DOHH2 (cell line): ENCODE measurements around the gene BCL11B.

Source experiments
- H3F3A ChIP-seq: fragments of 200-600 bp; sonication (generic), shearing (Covaris generic); 2 replicates; pipeline ENCODE4 v1.6.0; 2016; ENCODE audit warnings: antibody characterized with exemption, mild to moderate bottlenecking; ENCODE audit not compliant: control insufficient read depth, insufficient read depth
- H3K27ac ChIP-seq: fragments of 200-600 bp; sonication (generic); 2 replicates; pipeline ENCODE4 v1.5.1; 2014; ENCODE audit warnings: low read depth, mild to moderate bottlenecking, low read length, moderate library complexity
- H3K27me3 ChIP-seq: fragments of 200-600 bp; sonication (generic); 2 replicates; pipeline ENCODE4 v1.6.1; 2014; ENCODE audit warnings: mild to moderate bottlenecking, low read length, mixed read lengths; ENCODE audit not compliant: control insufficient read depth
- H3K36me3 ChIP-seq: fragments of 200-600 bp; sonication (generic); 2 replicates; pipeline ENCODE4 v1.6.1; 2014; ENCODE audit warnings: mild to moderate bottlenecking, low read length, moderate library complexity, mixed read lengths; ENCODE audit not compliant: control insufficient read depth
- H3K4me1 ChIP-seq: fragments of 200-600 bp; sonication (generic); 2 replicates; pipeline ENCODE4 v1.6.1; 2014; ENCODE audit warnings: mild to moderate bottlenecking, low read length, mixed read lengths; ENCODE audit not compliant: control insufficient read depth
- H3K4me2 ChIP-seq: fragments of 200-600 bp; sonication (generic); 2 replicates; pipeline ENCODE4 v1.6.0; 2014; ENCODE audit warnings: mild to moderate bottlenecking, low read length, moderate library complexity
- H3K4me3 ChIP-seq: fragments of 200-600 bp; sonication (generic); 2 replicates; pipeline ENCODE4 v1.5.1; 2014; ENCODE audit warnings: mild to moderate bottlenecking, low read length, mixed read lengths
- H3K79me2 ChIP-seq: fragments of 200-600 bp; sonication (generic); 2 replicates; pipeline ENCODE4 v1.6.1; 2014; ENCODE audit warnings: mild to moderate bottlenecking, low read length, mixed read lengths; ENCODE audit not compliant: control insufficient read depth
- H3K9me2 ChIP-seq: fragments of 200-600 bp; sonication (generic); replicated peaks from 2 replicates; pipeline ENCODE4 v1.6.1; 2014; ENCODE audit warnings: mild to moderate bottlenecking, low read length, mixed read lengths; ENCODE audit not compliant: control insufficient read depth
- H3K9me3 ChIP-seq: fragments of 200-600 bp; sonication (generic); 2 replicates; pipeline ENCODE4 v1.6.1; 2014; ENCODE audit warnings: antibody characterized with exemption, low read length, mixed read lengths; ENCODE audit not compliant: control insufficient read depth, insufficient read depth
- H4K20me1 ChIP-seq: fragments of 200-600 bp; sonication (generic); 2 replicates; pipeline ENCODE4 v1.6.0; 2014; ENCODE audit warnings: low read depth, mild to moderate bottlenecking, antibody characterized with exemption, low read length, moderate library complexity; ENCODE audit not compliant: control insufficient read depth, insufficient read depth
- CTCF ChIP-seq: fragments of 200-600 bp; sonication (generic); IDR thresholded peaks from one replicate; pipeline ENCODE4 v1.5.1; 2014; ENCODE audit warnings: antibody characterized with exemption, mild to moderate bottlenecking, low read depth, low read length; ENCODE audit not compliant: poor library complexity, severe bottlenecking
- EZH2phosphoT487 ChIP-seq: fragments of 200-600 bp; sonication (generic); IDR thresholded peaks from 2 replicates; pipeline ENCODE4 v1.6.1; 2017; ENCODE audit warnings: borderline replicate concordance, mild to moderate bottlenecking, antibody characterized with exemption, low read length, moderate library complexity, mixed read lengths

Gene BCL11B

DNA sequence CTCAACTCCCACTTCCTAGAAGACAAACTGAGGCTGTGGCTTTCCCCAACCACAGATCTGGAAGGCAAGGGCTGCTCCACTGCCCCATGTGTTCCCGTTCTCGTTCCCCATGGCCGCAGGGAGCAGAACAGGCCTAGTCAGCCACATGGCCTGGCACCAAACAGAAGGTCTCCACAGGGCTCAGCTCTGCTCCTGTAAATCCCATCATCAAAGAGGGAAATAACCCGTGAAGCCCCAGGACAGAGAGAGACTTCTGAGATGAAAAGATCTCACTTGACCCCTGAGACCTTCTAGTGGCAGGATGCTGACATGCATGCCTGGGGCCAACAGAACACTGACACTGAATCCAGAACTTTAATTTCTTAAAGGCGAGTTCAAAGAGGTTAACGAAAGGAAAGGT, 68.9 kb downstream of the BCL11B start:
- H3K36me3 ChIP-seq: no peaks in the 10 kb centered on the region
- H3K4me3 ChIP-seq: no peak overlapping the region
- H3K79me2 ChIP-seq: no peaks in the 10 kb centered on the region
- H4K20me1 ChIP-seq: no peaks in the 10 kb centered on the region
- H3F3A ChIP-seq: no peaks in the 10 kb centered on the region
- H3K9me3 ChIP-seq: no peaks in the 10 kb centered on the region
- H3K9me2 ChIP-seq: no peaks in the 10 kb centered on the region
- H3K4me2 ChIP-seq: no peak overlapping the region
- no peak overlapping the region for H3K27ac ChIP-seq
- H3K4me1 ChIP-seq: no peaks in the 10 kb centered on the region
- no peaks in the 10 kb centered on the region for H3K27me3 ChIP-seq
- TF ChIP-seq CTCF (no peak), EZH2phosphoT487 (no peak)

DNA sequence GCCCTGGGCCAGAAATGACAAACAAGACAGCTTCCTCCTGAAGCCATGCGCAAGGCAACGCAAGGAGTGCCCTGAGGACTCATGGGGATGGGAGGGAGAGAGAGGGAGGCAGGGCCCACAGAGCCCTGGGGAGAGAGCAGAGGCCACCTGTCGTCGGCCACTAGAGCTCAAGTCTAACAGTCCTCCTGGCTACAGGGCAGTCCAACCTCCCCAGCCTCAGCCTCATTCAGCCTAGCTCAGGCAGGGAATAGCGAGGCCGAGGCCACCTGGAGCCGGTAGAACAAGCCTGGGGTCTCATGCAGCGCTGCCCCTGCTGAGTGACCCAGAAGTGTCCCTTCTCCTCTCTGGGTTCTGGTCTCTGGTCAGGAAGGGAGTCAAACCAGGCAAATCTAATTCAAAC, 69.5 kb downstream of the BCL11B start:
- Histone ChIP-seq H3K9me2 (no peaks in the 10 kb centered on the region), H3K36me3 (no peaks in the 10 kb centered on the region), H3K4me3 (no peak overlapping the region), H3K4me1 (no peaks in the 10 kb centered on the region), H3K79me2 (no peaks in the 10 kb centered on the region), H3K27me3 (no peaks in the 10 kb centered on the region), H4K20me1 (no peaks in the 10 kb centered on the region), H3K4me2 (no peak overlapping the region), H3F3A (no peaks in the 10 kb centered on the region), H3K27ac (no peak overlapping the region), H3K9me3 (no peaks in the 10 kb centered on the region)
- TF ChIP-seq CTCF (no peak), EZH2phosphoT487 (no peak)

DNA sequence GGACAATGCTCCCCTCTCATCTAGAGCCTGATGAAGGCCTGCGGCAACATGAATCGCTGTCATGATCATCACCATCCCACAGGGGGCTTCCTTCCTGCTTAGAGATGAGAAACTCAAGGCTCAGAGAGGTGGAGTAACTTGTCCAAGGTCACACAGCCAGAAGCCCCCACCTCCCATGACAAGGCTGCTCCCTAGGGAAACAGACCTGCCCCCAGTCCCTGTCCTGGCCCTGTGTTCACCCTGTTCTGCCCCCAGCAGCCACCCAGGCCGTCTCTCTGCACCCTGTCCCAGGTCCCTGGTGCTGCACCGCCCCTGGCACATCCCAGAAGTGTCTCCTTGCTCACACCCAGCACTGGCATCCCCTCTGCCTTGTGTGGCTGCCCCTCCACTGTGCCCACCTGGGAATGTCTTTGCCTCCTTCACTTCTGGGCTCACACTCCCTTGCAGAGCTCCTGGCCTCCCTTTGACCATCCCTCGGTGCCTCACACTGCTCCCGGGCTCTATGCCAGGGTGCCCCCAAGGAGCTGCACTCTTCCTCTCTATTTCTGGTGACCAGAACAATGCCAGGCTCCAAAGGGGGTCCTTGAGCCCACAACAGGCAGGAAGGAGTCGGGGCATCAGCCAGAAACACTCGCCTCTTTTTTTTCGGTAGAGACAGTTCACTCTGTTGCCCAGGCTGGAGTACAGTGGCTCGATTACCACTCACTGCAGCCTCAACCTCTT, 70.5 kb downstream of the BCL11B start:
- H3K9me3 ChIP-seq: no peaks in the 10 kb centered on the region
- no peaks in the 10 kb centered on the region for H3K79me2 ChIP-seq
- H4K20me1 ChIP-seq: no peaks in the 10 kb centered on the region
- no peak overlapping the region for H3K27ac ChIP-seq
- no peak for TF ChIP-seq CTCF
- TF ChIP-seq EZH2phosphoT487: no peak
- no peaks in the 10 kb centered on the region for H3K27me3 ChIP-seq
- no peaks in the 10 kb centered on the region for H3K4me1 ChIP-seq
- no peak overlapping the region for H3K4me3 ChIP-seq
- no peaks in the 10 kb centered on the region for H3F3A ChIP-seq
- H3K36me3 ChIP-seq: no peaks in the 10 kb centered on the region
- H3K9me2 ChIP-seq: no peaks in the 10 kb centered on the region
- no peak overlapping the region for H3K4me2 ChIP-seq
